HG03571 (cell line): ENCODE data around the gene TBC1D1.
"Not testable (repeated sequence)": the region's sequence is repeated elsewhere in the genome, so short reads cannot be mapped to it uniquely, and the experiment has no call there.

Experiments used
- ATAC-seq: cut with Tn5 transposase; IDR thresholded peaks from one replicate; pipeline ENCODE4 v1.9.1; 2021; ENCODE audit not compliant: unreplicated experiment

The TBC1D1 gene

DNA sequence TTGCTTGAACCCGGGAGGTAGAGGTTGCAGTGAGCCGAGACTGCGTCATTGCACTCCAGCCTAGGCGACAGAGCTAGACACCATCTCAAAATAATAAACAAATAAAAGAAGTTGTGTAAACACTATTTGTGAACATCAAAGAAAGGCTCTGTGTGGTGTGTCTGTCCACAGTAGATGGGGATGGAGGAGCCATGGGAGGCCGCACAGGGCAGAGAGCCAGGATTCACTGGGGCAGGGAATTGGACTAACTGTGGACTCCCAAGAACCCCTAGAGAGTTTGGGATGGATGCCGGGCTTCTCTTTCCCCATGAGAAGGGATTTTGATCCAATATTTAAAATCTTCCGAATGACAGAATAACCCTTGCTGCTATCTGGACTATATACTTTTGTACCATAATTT is 26.5 kb downstream of the TBC1D1 start:
- ATAC-seq: no peak

GRCh38 chr4:37918653-37919052 is 27.8 kb downstream of the TBC1D1 start:
- ATAC-seq: no peak

DNA sequence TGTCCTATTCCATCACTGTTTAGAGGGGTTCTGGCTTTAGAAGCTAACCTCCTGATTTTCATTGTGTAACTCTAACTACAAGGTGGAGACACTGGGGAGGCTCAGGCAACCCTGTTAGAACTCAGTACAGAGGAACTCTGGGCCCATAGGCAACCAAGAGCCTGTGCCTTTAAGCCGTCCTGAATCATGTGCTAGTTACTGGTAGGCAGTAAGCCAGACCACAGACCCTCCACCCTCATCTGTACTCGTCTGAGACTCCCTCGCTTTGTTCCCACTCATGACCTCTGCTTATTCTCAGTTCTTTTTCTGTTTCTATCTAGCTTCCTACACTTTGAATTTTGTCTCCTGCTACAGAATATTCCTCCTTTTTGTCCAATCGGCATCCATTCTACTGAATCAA is 31.4 kb downstream of the TBC1D1 start:
- no peak for ATAC-seq

DNA sequence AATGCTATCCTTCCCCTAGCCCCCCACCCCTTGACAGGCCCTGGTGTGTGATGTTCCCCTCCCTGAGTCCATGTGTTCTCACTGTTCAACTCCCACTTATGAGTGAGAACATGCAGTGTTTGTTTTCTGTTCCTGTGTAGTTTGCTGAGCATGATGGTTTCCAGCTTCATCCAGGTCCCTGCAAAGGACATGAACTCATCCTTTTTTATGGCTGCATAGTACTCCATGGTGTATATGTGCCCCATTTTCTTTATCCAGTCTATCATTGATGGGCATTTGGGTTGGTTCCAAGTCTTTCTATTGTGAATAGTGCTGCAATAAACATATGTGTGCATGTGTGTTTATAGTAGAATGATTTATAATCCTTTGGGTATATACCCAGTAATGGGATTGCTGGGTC is 32.2 kb downstream of the TBC1D1 start:
- not testable (repeated sequence) for ATAC-seq

- no peak for ATAC-seq
Observed at GRCh38 chr4:37924946-37925345, 34.1 kb downstream of the TBC1D1 start.

GRCh38 chr4:37927434-37927833 is 36.5 kb downstream of the TBC1D1 start:
- no peak for ATAC-seq

DNA sequence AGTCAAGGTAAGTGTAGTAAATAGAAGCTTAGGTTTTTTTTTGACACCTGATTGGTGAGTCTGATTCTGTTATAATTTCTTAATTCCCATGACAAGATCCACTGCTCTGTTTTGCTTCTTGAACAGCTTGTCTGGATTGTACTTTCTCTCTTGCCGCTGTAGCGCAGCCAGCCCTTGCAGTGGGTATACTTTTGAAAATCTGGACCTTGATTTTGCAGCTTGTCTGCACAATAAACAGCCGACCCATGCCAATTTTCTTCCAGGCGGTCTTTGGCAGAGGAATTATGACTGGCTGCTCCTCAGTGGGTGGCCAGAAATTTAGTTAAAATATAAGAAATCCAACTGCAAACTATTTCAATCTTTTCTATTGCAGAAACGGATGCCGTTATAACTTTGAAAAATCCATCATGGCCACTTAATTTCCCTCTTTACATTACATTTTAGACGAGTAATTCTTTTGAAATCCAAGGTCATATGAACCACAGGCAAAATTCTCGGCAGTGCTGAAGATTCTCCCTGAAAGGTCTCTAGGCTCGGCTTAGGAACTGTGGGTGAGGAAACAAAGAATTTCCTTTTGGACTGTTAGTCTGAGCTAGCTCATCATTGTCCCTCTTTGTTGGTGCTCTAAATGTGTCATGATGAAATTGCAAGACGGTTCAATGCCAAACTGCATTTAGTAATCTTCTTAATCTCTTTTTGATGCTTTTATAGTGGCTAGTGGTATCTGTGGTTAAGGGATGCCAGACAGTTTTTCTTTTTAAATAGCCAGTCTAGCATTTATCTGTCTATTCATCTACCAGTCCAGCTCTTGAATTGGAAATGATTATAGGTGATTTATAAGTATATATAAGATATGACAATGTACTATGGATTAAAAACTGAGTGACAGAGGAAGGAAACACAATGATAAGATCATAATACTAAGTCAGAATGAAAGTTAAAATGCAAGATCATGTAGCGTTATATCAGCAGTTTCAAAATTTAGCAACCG is 37.8 kb downstream of the TBC1D1 start:
- no peak for ATAC-seq

- no peak for ATAC-seq
Observed at GRCh38 chr4:37934096-37934495, 43.2 kb downstream of the TBC1D1 start.

GRCh38 chr4:37934609-37935008 is 43.7 kb downstream of the TBC1D1 start:
- no peak for ATAC-seq

GRCh38 chr4:37935026-37935425 is 44.1 kb downstream of the TBC1D1 start:
- no peak for ATAC-seq

DNA sequence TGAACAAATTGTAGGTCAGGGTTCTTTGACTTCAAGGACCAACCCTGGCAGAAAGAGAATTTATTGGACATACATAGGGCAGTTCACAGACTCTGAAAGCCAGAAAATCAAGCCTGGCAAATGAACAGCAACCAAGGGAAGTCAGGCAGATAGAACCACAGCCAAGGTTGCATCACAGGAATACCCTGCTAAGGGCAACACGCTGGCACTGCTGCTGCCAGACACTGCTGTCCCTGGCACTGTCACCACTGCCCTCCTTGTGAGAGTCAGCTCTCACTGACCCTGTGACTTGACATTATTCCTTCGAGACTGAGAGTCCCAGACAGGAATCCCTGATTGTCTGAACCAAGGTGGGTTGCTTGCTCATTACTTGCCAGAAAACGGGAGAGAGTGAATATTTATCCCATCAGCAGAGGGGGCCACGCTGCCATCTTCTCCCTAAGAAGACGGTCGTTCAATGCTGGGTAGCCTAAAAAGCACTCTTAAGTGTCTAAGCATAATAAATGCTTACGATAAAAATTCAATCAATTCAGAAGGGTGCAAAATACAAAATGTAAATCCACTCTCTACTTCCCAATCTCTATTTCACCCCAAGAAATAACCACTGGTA is 46.1 kb downstream of the TBC1D1 start:
- ATAC-seq: no peak

DNA sequence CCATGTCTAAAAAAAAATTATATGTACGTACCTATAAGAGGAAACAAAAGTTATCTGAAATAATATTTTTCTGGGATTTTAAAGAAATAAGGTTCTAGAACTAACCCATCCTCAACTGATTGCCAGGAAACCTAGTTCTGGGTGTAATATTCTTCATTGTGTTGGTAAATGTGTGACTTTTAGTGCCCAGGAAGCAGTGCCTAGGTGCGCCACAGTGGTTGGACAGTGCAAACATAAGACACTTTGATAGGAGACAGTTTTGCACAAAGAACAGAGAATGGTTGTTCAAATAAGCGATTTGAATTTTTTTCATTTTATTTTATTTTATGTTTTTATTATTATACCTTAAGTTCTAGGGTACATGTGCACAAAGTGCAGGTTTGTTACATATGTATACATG is 47.3 kb downstream of the TBC1D1 start:
- ATAC-seq: no peak

DNA sequence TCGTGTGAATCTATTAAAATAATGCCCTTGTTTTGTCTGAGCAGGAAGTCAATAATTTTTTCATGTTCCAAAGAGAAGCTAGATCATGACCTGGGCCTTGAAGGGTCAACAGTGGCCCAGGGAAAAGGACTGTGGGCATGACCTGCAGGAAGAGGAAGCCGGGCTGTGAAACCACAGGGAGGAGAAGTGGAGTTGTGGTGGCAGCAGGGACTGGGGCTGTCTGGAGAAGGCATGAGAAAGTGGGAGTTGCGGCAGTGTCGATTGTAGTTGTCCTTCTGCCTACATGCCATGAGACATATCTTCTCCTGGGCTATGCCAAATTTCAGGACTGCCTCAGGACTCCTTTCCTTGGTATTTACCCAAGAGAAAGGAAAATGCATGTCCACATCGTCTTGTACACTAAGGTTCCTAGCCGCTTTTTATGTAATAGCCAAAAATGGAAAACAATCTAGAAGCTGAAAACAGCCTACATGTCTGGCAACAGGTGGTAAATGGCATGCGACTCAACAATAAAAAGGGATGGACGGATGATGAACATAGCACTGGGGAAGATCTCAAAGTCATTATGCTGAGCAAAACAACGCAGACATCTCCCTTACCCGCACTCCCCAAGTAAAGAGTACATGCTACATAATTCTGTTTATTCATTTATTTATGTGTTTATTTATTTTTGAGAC is 55.8 kb downstream of the TBC1D1 start:
- ATAC-seq: no peak

- peak; percentile 47 for ATAC-seq
Observed at GRCh38 chr4:37948542-37948941, 57.7 kb downstream of the TBC1D1 start.

GRCh38 chr4:37949636-37950426 is 58.9 kb downstream of the TBC1D1 start:
- ATAC-seq: no peak

DNA sequence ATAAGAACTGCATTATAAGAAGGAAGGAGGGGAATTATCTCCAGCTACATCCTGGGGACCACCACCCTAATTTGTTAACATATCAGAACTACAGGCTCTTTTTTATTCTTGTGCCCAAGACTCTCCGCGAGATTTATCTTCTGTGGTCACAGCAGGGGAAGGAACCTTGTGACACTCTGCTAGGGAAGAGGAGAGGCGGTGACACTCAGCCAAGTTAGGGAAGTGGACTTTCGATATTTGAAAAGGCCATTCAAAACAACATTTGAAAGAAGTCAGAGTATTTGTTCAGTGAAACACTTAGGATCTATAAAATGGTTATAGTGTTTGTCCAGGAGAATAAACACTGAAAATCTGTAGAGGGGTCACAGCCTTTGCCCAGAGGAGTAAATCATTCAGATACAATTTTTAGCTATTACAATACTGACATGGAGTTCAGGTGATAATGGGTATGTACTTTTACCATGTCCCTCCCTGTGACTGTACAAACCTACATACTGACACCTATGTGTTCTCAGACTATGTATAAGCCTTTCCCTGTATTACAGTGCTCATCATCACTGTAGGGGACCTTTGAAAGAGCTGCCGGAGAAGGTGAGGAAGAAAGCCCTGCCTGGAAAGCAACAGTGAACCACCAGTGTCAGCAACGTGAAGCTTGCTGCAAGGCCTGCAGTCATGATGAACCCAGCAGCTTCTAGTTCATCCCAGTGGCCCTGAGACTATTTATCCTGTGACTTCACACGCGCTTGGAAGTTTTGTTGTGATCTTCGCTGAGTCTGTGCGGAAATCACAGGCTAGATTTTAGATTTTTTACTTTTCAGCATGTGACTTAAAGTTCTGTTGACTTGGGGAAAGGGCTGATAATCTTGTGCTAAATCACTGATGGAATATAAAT is 60.8 kb downstream of the TBC1D1 start:
- ATAC-seq: no peak

DNA sequence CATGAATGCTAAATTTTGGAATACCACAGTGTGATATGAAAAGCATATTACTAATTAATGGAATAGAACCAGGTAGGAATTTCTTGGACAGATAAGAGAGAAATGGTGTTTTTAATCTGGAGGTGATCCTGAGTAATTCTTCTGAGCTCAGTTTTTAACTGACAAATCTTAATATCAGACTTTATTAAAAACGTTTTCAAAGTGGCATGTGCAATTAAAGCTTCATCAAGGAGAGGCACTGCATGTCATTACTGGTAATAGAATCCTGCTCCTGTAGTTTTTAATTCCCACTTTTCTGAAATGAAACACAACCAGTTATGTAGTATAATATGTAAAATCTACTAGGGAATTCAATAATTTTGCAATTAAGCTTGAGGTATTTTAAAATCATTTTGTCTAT is 62.3 kb downstream of the TBC1D1 start:
- ATAC-seq: no peak

GRCh38 chr4:37953620-37954293 is 62.9 kb downstream of the TBC1D1 start:
- no peak for ATAC-seq

DNA sequence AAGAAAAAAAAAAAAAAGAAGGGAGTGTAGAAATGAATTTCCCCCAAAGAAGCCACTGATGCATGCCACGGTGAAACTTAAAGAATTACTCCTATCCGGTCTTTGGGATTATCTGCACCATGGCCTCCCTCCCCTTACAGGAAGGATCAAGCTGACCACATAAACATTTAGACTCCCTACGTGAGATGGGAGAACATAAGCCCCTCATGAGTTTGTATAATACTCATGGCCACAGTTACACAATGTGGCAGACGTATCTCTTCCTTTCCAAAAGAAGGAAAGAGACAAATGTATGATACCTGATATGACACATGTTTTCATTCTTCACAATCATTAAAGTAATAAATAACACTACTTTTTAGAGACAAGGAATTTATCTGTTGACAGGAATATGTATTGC is 66.1 kb downstream of the TBC1D1 start:
- ATAC-seq: no peak
